ENCODE results near the gene LMO7.

GRCh38 chr13:75693227-75693626, 57.1 kb downstream of the LMO7 start:
- TF ChIP-seq CTCF (IDR thresholded peaks at IDR 0.05; ENCODE audit: poor library complexity) (no peak), EZH2phosphoT487 (IDR thresholded peaks at IDR 0.05; ENCODE audit: low read depth, severe bottlenecking, unreplicated experiment) (no peak)
